Stimulated activated naive B cell treated with anti-CD40 and anti-IgM and Interleukin-4, amounts not matched to agents 10 μg/mL and 1 μg/mL and 100 μg/mL, for 72 hours (primary cell): ENCODE results near the gene SCFD2.
"Not testable (repeated sequence)": the region's sequence is repeated elsewhere in the genome, so short reads cannot be mapped to it uniquely, and the experiment has no call there.

ENCODE experiments used
- ATAC-seq, 2 donors: fragments of 150-1000 bp; cut with Tn5 transposase; replicated peaks; 2 replicates each; pipeline ENCODE4 v1.10.0; 2021; ENCODE audit warnings: moderate library complexity in 1 of 2
- DNase-seq: peaks from one replicate; pipeline ENCODE4 v3.0.0; 2021
- H3K27ac Mint-ChIP-seq: one replicate; pipeline ENCODE4 v1.8.0; 2022; ENCODE audit warnings: mild to moderate bottlenecking, mixed read lengths
- H3K27me3 Mint-ChIP-seq, 2 donors: one replicate each; pipeline ENCODE4 v1.8.0; 2022; ENCODE audit warnings: mixed read lengths in 2 of 2
- H3K36me3 Mint-ChIP-seq, 2 donors: one replicate each; pipeline ENCODE4 v1.8.0; 2022; ENCODE audit warnings: mixed read lengths in 2 of 2, mild to moderate bottlenecking in 1 of 2
- H3K4me1 Mint-ChIP-seq, 2 donors: one replicate each; pipeline ENCODE4 v1.8.0; 2022; ENCODE audit warnings: mixed read lengths in 2 of 2, mild to moderate bottlenecking in 1 of 2
- H3K4me3 Mint-ChIP-seq, 2 donors: one replicate each; pipeline ENCODE4 v1.8.0; 2022; ENCODE audit warnings: mild to moderate bottlenecking in 2 of 2, mixed read lengths in 2 of 2, moderate library complexity in 1 of 2
- H3K9me3 Mint-ChIP-seq, 2 donors: one replicate each; pipeline ENCODE4 v1.8.0; 2022; ENCODE audit warnings: mixed read lengths in 2 of 2, mild to moderate bottlenecking in 1 of 2

The SCFD2 gene

DNA sequence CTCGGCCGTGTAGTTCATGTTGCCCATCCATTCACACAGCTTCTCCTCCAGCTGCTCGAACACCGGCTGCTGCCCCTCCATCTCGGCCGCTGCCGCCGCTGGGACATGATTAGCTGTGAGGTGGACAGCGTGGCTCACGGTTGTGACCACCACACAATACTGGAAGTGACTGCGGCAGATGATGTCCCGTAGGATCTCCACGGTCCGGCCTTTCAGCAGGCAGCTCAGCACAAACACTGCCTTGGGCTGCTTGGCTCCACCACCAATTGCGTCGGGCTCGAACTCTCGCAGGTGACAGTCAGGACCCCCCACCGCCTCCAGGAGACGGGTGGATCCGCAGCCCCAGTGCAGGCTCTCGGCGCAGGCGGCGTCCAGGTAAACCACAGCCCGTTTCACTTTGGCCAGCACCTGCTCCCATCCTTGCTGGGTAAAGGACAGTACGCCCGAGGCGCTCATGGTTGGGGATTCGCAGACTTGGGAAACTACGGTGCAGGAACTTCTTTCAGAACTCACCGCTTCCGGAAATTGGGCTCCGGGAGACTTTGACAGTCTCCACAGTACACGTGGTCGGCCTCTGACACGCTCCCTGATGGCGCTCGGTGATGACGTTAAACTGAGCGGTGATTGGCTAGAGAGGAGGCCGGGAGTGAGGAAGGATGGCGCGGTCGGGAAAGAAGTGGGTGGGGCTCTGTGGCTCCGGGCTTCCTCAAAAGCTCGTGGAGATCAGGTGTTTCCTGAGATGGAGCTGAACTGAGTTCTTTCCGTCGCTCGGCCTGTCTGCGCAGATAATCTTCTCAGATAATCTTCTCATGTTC lies at the start of gene SCFD2:
Gene SCFD2, minus strand, starts transcription at position 576 of the 815 bp plus-strand sequence.
- peaks cover 18 to 38% of the 10 kb centered on the region in 2 donors for H3K4me1 Mint-ChIP-seq

GRCh38 chr4:53409479-53409878 lies 43.6 kb upstream of the SCFD2 start:
- peaks cover 36 to 51% of the 10 kb centered on the region in 2 donors for H3K36me3 Mint-ChIP-seq

More for the DNA sequence above, at the start of gene SCFD2:
- Mint-ChIP-seq H3K4me3 (peak within 1 kb of the TSS; percentile 90 to 96), H3K27me3 (peaks cover 7 to 9% of the 10 kb centered on the region in 2 donors), H3K36me3 (peaks cover 13 to 19% of the 10 kb centered on the region in 2 donors), H3K9me3 (no peaks in the 10 kb centered on the region), H3K27ac (peak within 1 kb of the TSS; percentile 96)
- DNase-seq: peak; percentile 94
- ATAC-seq: peak; percentile 99

DNA sequence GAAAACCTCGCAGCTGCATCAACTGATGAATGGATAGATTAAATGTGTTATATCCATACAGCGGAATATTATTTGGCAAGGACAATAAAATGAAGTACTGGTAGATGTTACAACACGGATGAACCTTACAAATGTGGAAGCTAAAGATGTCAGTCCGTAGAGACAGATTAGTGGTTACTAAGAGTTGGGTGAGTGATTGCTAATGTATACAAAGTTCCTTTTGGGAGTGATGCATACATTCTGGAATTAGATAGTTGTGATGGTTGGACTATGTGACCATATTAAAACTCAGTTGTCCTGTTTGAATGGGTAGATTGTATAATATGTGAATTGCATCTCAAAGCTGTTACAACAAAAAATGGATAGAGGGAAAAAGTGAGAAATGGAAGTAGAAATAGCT lies 14.4 kb upstream of the SCFD2 start:
- no peak overlapping the region for H3K27ac Mint-ChIP-seq
- H3K4me3 Mint-ChIP-seq: no peak overlapping the region
- no peak for DNase-seq
- peaks cover 13 to 34% of the 10 kb centered on the region in 2 donors for H3K4me1 Mint-ChIP-seq
- ATAC-seq: no peak
- peaks cover 0 to under 1% of the 10 kb centered on the region in 2 donors for H3K27me3 Mint-ChIP-seq
- H3K9me3 Mint-ChIP-seq: no peaks in the 10 kb centered on the region
- peaks cover 21 to 26% of the 10 kb centered on the region in 2 donors for H3K36me3 Mint-ChIP-seq

More at GRCh38 chr4:53409479-53409878, 43.6 kb upstream of the SCFD2 start:
- not testable (repeated sequence) for H3K27me3 Mint-ChIP-seq, DNase-seq, H3K9me3 Mint-ChIP-seq, ATAC-seq, H3K4me3 Mint-ChIP-seq, H3K27ac Mint-ChIP-seq
- peaks cover 19 to 26% of the 10 kb centered on the region in 2 donors for H3K4me1 Mint-ChIP-seq

DNA sequence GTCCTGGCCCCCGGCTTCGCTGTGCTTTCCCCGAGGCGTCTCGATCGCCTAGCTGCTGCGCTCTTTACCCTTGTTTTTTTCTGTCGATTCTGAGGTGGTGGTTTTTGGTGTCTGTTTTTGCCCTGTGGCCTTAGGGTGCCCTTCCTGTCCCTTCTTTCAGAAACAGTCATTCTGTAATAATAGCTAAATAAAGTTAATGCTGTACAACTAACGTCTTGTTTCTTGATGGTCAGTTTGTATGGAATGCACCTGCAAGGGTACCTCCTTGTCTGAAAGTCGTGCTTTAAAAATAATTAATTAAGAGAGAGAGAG lies 12.3 kb upstream of the SCFD2 start:
- ATAC-seq: no peak
- H3K36me3 Mint-ChIP-seq: peaks cover 14 to 15% of the 10 kb centered on the region in 2 donors
- H3K27ac Mint-ChIP-seq: peak overlapping the region; percentile 100
- no peak for DNase-seq
- peaks cover 0 to 5% of the 10 kb centered on the region in 2 donors for H3K27me3 Mint-ChIP-seq
- peaks cover 13 to 34% of the 10 kb centered on the region in 2 donors for H3K4me1 Mint-ChIP-seq
- H3K4me3 Mint-ChIP-seq: peak overlapping the region; percentile 99
- no peaks in the 10 kb centered on the region for H3K9me3 Mint-ChIP-seq

- no peaks in the 10 kb centered on the region for H3K9me3 Mint-ChIP-seq
- H3K4me3 Mint-ChIP-seq: peak within 1 kb of the TSS; percentile 99
- peaks cover 14% of the 10 kb centered on the region in 2 donors for H3K36me3 Mint-ChIP-seq
- peak within 1 kb of the TSS; percentile 100 for H3K27ac Mint-ChIP-seq
- peaks cover 13 to 34% of the 10 kb centered on the region in 2 donors for H3K4me1 Mint-ChIP-seq
- ATAC-seq: peak; percentile 93 to 97
- peak; percentile 94 for DNase-seq
- peaks cover 0 to 5% of the 10 kb centered on the region in 2 donors for H3K27me3 Mint-ChIP-seq
Observed at GRCh38 chr4:53377319-53378170, 11.7 kb upstream of the SCFD2 start, which contains the start of gene FIP1L1. FIP1L1 (plus strand) TSS chr4:53377641; CDS start chr4:53377839, 198 bp downstream.

DNA sequence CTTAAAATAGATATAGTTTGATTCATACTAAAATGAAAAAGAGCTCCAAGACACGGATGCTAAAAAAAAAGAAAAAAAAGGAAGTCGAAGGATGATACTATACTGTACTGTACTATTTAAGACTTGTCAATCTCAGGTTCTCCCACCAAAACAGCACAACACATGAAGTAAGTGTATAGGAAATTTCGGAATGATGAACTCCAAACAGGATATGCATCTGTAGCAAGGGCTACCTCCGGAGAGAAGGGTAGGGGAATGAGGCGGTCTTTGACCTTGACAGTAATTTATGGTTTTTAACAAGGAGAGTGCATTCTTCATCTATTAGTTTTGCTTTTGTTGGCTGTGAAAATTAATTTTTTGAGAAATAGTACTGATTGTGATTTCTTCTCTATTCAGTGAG lies 11.0 kb upstream of the SCFD2 start:
- peak overlapping the region; percentile 99 for H3K4me3 Mint-ChIP-seq
- peaks cover 14% of the 10 kb centered on the region in 2 donors for H3K36me3 Mint-ChIP-seq
- H3K9me3 Mint-ChIP-seq: no peaks in the 10 kb centered on the region
- peaks cover 4 to 9% of the 10 kb centered on the region in 2 donors for H3K27me3 Mint-ChIP-seq
- ATAC-seq (no peak), DNase-seq (no peak)
- H3K27ac Mint-ChIP-seq: peak overlapping the region; percentile 100
- peaks cover 13 to 34% of the 10 kb centered on the region in 2 donors for H3K4me1 Mint-ChIP-seq

GRCh38 chr4:53374777-53375258 lies 9.0 kb upstream of the SCFD2 start:
- H3K9me3 Mint-ChIP-seq: no peaks in the 10 kb centered on the region
- no peak for ATAC-seq
- H3K4me3 Mint-ChIP-seq: no peak overlapping the region
- no peak for DNase-seq
- H3K4me1 Mint-ChIP-seq: peaks cover 8 to 27% of the 10 kb centered on the region in 2 donors
- H3K27me3 Mint-ChIP-seq: peaks cover 22% of the 10 kb centered on the region in 2 donors
- H3K27ac Mint-ChIP-seq: no peak overlapping the region
- H3K36me3 Mint-ChIP-seq: peaks cover 8 to 10% of the 10 kb centered on the region in 2 donors

GRCh38 chr4:53371843-53372521 lies 6.1 kb upstream of the SCFD2 start:
- H3K27me3 Mint-ChIP-seq: peaks cover 24 to 25% of the 10 kb centered on the region in 2 donors
- DNase-seq (no peak), ATAC-seq (no peak)
- no peak overlapping the region for H3K27ac Mint-ChIP-seq
- peaks cover 3 to 5% of the 10 kb centered on the region in 2 donors for H3K4me1 Mint-ChIP-seq
- peaks cover 0 to 1% of the 10 kb centered on the region in 2 donors for H3K36me3 Mint-ChIP-seq
- H3K4me3 Mint-ChIP-seq: no peak overlapping the region
- H3K9me3 Mint-ChIP-seq: no peaks in the 10 kb centered on the region

- H3K27me3 Mint-ChIP-seq: peaks cover 24 to 25% of the 10 kb centered on the region in 2 donors
- ATAC-seq (no peak), DNase-seq (no peak)
- no peaks in the 10 kb centered on the region for H3K9me3 Mint-ChIP-seq
- peaks cover 0 to 1% of the 10 kb centered on the region in 2 donors for H3K36me3 Mint-ChIP-seq
- H3K27ac Mint-ChIP-seq: peak overlapping the region; percentile 56
- no peak overlapping the region for H3K4me3 Mint-ChIP-seq
- H3K4me1 Mint-ChIP-seq: peaks cover 0 to 4% of the 10 kb centered on the region in 2 donors
Observed at GRCh38 chr4:53371049-53371448, 5.2 kb upstream of the SCFD2 start.

- DNase-seq: no peak
- Mint-ChIP-seq H3K4me3 (no peak overlapping the region), H3K27ac (no peak overlapping the region), H3K27me3 (peaks cover 20 to 25% of the 10 kb centered on the region in 2 donors), H3K36me3 (peaks cover 2 to 5% of the 10 kb centered on the region in 2 donors), H3K9me3 (no peaks in the 10 kb centered on the region), H3K4me1 (peaks cover 6 to 22% of the 10 kb centered on the region in 2 donors)
- ATAC-seq: no peak
Observed at GRCh38 chr4:53367721-53368120, 1.9 kb upstream of the SCFD2 start.

DNA sequence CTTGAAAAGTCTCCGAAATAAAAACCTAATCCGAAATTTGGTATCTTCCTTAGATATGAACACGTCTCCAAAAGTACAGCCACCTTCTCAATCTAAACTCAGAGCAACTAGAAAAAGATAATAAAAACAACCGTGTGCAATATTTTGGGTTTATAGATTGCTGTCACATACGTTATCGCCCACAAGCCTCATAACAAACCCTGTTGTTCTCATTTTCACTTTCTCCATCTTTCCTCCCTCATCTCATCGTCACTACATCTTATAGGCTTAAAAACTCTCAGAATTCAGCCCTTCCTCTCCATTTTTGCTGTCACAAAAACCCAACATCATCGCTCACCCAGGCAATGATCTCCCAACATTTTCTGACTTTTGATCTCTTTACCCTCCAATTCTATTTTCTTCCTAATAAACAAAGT lies 448 bp upstream of the SCFD2 start:
- peak; percentile 44 to 48 for ATAC-seq
- Mint-ChIP-seq H3K27me3 (peaks cover 13 to 15% of the 10 kb centered on the region in 2 donors), H3K36me3 (peaks cover 10 to 15% of the 10 kb centered on the region in 2 donors), H3K4me1 (peaks cover 14 to 32% of the 10 kb centered on the region in 2 donors), H3K4me3 (peak overlapping the region; percentile 90 to 96), H3K9me3 (no peaks in the 10 kb centered on the region), H3K27ac (peak overlapping the region; percentile 96)
- DNase-seq: no peak

DNA sequence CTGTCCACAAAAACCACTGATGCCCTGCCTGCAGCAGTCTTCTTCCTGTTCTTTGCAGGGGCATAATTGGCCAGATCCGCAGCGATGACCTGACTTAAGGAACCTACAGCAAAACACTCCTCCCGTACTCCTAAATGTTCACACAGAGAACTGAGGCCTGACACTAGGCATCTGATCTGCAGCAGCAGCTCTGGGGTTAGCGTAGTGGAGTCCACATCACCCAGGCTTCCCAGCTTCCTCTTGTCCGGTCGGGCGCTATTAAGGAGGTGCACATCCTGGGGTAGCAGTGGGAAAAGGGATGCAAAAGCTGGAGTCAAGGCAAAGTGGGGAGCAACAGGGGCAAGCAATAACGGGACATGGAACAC lies 758 bp downstream of the SCFD2 start:
- Mint-ChIP-seq H3K9me3 (no peaks in the 10 kb centered on the region), H3K27me3 (peaks cover 5 to 6% of the 10 kb centered on the region in 2 donors), H3K4me1 (peaks cover 18 to 44% of the 10 kb centered on the region in 2 donors), H3K4me3 (peak overlapping the region; percentile 90 to 96), H3K36me3 (peaks cover 13 to 24% of the 10 kb centered on the region in 2 donors), H3K27ac (peak overlapping the region; percentile 96)
- DNase-seq: no peak
- peak; percentile 4 to 20 for ATAC-seq

DNA sequence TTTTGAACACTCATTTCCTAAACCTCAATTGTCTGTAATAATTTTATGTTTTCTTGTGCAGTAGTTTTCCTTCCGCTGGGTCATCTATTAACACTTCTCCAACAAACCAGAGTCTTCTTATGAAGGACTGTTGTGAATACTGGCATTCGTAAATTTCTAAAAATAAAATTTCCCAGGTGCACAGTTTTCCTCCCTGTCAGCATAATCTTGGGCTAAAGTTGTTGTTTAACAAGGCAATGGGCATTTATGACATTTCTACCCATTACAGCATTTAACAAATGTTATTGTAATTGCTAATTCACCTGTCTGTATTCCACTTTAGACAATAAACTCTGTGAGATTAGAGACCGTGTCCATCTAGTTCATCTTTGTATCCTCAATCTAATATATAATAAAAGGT lies 1.2 kb downstream of the SCFD2 start:
- H3K4me1 Mint-ChIP-seq: peaks cover 23 to 48% of the 10 kb centered on the region in 2 donors
- H3K27ac Mint-ChIP-seq: no peak overlapping the region
- peaks cover 15 to 24% of the 10 kb centered on the region in 2 donors for H3K36me3 Mint-ChIP-seq

More for the DNA sequence above, 1.2 kb downstream of the SCFD2 start:
- H3K9me3 Mint-ChIP-seq: no peaks in the 10 kb centered on the region
- H3K4me3 Mint-ChIP-seq: peak overlapping the region; percentile 90 to 96
- ATAC-seq (no peak), DNase-seq (no peak)
- peaks cover under 1 to 1% of the 10 kb centered on the region in 2 donors for H3K27me3 Mint-ChIP-seq
